Prostate gland (tissue), 2 donors: ENCODE results near the gene PRSS33.

Source experiments
- CTCF ChIP-seq, 4 experiments: fragments of 200-600 bp in 2 of 4; fragments of 450-650 bp in 2 of 4; sonication (generic) in 2 of 4; IDR thresholded peaks; 1 replicate in 3 of 4; 2 replicates in 1 of 4; pipeline ENCODE4 v1.5.1; 2016 to 2019; ENCODE audit warnings: antibody characterized with exemption in 4 of 4, mild to moderate bottlenecking in 2 of 4, moderate library complexity in 2 of 4
- POLR2AphosphoS5 ChIP-seq: sonication (generic); formaldehyde crosslinking; IDR thresholded peaks from one replicate; pipeline ENCODE4 v1.6.1; 2017; ENCODE audit warnings: antibody characterized with exemption

- no peak for TF ChIP-seq CTCF (IDR thresholded peaks at IDR 0.05)
- no peak for TF ChIP-seq POLR2AphosphoS5
Observed at GRCh38 chr16:2808181-2808580, 20.8 kb upstream of the PRSS33 start.
